HG03342 (cell line): ENCODE data around the gene PTPDC1.

Experiments used
- ATAC-seq: cut with Tn5 transposase; IDR thresholded peaks from one replicate; pipeline ENCODE4 v1.9.1; 2021; ENCODE audit warnings: mild to moderate bottlenecking, moderate library complexity; ENCODE audit not compliant: unreplicated experiment

PTPDC1 gene

GRCh38 chr9:94084314-94084713 is at the start of gene PTPDC1:
PTPDC1 (plus strand) TSS chr9:94084464; CDS start chr9:94084531, 67 bp downstream.
- no peak for ATAC-seq

GRCh38 chr9:94034511-94034910 is 49.8 kb upstream of the PTPDC1 start:
- ATAC-seq: no peak

GRCh38 chr9:94039786-94040185 is 44.5 kb upstream of the PTPDC1 start:
- no peak for ATAC-seq

GRCh38 chr9:94042516-94043360 is 41.5 kb upstream of the PTPDC1 start:
- no peak for ATAC-seq

GRCh38 chr9:94054716-94055115 is 29.5 kb upstream of the PTPDC1 start:
- no peak for ATAC-seq

GRCh38 chr9:94056442-94056974 is 27.8 kb upstream of the PTPDC1 start:
- no peak for ATAC-seq

- ATAC-seq: no peak
Measured at GRCh38 chr9:94057918-94058317, 26.3 kb upstream of the PTPDC1 start.

- ATAC-seq: no peak
Measured at GRCh38 chr9:94061864-94062263, 22.4 kb upstream of the PTPDC1 start.

GRCh38 chr9:94065535-94065961 is 18.7 kb upstream of the PTPDC1 start:
- no peak for ATAC-seq

GRCh38 chr9:94068257-94068656 is 16.0 kb upstream of the PTPDC1 start:
- no peak for ATAC-seq

- no peak for ATAC-seq
Measured at GRCh38 chr9:94076557-94076956, 7.7 kb upstream of the PTPDC1 start.

- no peak for ATAC-seq
Measured at GRCh38 chr9:94078086-94078485, 6.2 kb upstream of the PTPDC1 start.

GRCh38 chr9:94079236-94079635 is 5.0 kb upstream of the PTPDC1 start:
- no peak for ATAC-seq

GRCh38 chr9:94080249-94080648 is 4.0 kb upstream of the PTPDC1 start:
- no peak for ATAC-seq

GRCh38 chr9:94081435-94081834 is 2.8 kb upstream of the PTPDC1 start:
- ATAC-seq: no peak

- ATAC-seq: no peak
Measured at GRCh38 chr9:94081864-94082463, 2.3 kb upstream of the PTPDC1 start.

GRCh38 chr9:94082553-94082952 is 1.7 kb upstream of the PTPDC1 start:
- ATAC-seq: no peak

- no peak for ATAC-seq
Measured at GRCh38 chr9:94082956-94083355, 1.3 kb upstream of the PTPDC1 start.

GRCh38 chr9:94083384-94083783 is 880 bp upstream of the PTPDC1 start:
- no peak for ATAC-seq

GRCh38 chr9:94085062-94085639 is 887 bp downstream of the PTPDC1 start:
- ATAC-seq: no peak

GRCh38 chr9:94086486-94087345 is 2.5 kb downstream of the PTPDC1 start:
- no peak for ATAC-seq
